ENCODE data around the gene ACSL6. TPM values are rescaled to one million over a fixed set of nuclear protein-coding genes. Genes with fewer than 3 reads are reported as not detected.

The ACSL6 gene
- total RNA-seq, 3 donors from 2014 or later, result 0.32 to 1.8 (median 0.33) TPM

DNA sequence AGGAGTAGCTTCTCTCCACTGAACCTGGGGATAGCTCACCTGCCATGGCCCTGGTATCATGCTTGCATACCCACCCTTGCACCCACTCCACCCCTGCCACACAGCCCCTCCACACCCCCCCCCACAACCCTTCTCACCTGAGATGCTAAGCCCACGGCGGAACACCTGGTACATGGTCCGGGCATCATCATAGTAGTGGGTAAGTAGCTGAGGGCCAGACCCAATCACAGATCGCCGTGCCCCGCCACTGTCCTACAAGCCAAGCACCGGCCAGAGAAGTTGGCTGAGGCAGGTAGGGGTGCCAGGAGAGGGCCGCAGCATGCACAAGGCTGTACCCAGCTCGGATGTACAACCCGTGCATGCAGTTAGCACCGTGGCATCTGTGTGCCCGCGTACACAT lies 20.7 kb downstream of the ACSL6 start:
- intact Hi-C loops (cut with DNase I; ENCODE audit: low total_unique reads), result no loop called here
- Histone ChIP-seq H3K4me3 (no peak overlapping the region), H3K4me1 (no peaks in the 10 kb centered on the region), H3K27me3 (no peaks in the 10 kb centered on the region), H3K9me3 (no peaks in the 10 kb centered on the region), H3K36me3 (no peaks in the 10 kb centered on the region), H3K27ac (no peak overlapping the region)
- no peak for DNase-seq (ENCODE audit: low spot score in 2 of 2)
- TF ChIP-seq, protein P1, sequence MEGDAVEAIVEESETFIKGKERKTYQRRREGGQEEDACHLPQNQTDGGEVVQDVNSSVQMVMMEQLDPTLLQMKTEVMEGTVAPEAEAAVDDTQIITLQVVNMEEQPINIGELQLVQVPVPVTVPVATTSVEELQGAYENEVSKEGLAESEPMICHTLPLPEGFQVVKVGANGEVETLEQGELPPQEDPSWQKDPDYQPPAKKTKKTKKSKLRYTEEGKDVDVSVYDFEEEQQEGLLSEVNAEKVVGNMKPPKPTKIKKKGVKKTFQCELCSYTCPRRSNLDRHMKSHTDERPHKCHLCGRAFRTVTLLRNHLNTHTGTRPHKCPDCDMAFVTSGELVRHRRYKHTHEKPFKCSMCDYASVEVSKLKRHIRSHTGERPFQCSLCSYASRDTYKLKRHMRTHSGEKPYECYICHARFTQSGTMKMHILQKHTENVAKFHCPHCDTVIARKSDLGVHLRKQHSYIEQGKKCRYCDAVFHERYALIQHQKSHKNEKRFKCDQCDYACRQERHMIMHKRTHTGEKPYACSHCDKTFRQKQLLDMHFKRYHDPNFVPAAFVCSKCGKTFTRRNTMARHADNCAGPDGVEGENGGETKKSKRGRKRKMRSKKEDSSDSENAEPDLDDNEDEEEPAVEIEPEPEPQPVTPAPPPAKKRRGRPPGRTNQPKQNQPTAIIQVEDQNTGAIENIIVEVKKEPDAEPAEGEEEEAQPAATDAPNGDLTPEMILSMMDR (IDR thresholded peaks at IDR 0.05), result no peak

DNA sequence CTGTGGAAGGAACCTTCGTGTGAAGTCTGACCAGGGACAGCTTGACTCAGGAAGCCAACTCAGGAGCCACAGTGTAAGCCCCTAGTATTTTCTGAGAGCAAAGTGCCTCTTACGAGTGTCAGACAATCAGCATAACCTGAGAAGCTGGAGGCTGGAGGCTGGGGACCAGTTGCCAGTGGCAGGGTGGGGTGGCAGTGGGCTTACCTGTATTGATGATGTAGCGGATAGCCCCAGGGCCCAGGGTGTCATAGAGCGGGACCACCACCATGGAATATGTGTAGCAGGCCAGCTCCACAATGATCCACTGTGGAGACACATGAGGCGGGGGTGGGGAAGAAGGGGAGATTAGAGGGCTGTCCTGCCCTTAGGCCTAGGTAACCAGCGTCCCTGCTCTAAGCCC lies 22.9 kb downstream of the ACSL6 start:
- intact Hi-C loops (cut with DNase I; ENCODE audit: low total_unique reads), result no loop called here
- Histone ChIP-seq H3K9me3 (no peaks in the 10 kb centered on the region), H3K27ac (no peak overlapping the region), H3K27me3 (no peaks in the 10 kb centered on the region), H3K4me3 (no peak overlapping the region), H3K4me1 (no peaks in the 10 kb centered on the region), H3K36me3 (no peaks in the 10 kb centered on the region)
- no peak for DNase-seq (ENCODE audit: low spot score in 2 of 2)
- no peak for TF ChIP-seq POLR2A (IDR thresholded peaks at IDR 0.05)
- TF ChIP-seq, protein P1 (IDR thresholded peaks at IDR 0.05), result no peak
- TF ChIP-seq POLR2AphosphoS5 (IDR thresholded peaks at IDR 0.05), result no peak

DNA sequence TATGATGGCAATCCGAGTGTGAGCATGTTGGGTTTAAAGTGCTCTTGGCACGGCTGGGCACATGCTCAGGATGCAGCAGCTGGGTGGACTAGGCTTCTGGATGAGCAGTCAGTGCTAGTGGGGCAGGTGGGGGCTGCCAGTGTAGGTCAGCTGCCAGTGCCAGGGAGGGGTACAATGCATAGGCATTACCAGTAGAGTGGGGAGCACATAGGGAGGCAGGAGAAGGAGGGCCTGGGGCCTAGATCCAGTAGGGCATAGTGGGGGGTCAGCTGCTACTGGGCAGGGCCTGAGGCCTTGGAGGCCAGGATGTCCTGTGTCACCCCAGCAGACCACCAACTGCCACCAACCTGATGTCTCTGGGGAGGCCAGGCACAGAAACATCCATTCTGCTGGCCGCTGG lies 24.2 kb downstream of the ACSL6 start:
- Histone ChIP-seq H3K4me1 (no peaks in the 10 kb centered on the region), H3K27ac (no peak overlapping the region), H3K27me3 (no peaks in the 10 kb centered on the region), H3K36me3 (no peaks in the 10 kb centered on the region), H3K4me3 (no peak overlapping the region), H3K9me3 (no peaks in the 10 kb centered on the region)
- intact Hi-C loops (cut with DNase I; ENCODE audit: low total_unique reads), result no loop called here
- no peak for DNase-seq (ENCODE audit: low spot score in 2 of 2)
- TF ChIP-seq POLR2A (IDR thresholded peaks at IDR 0.05), result no peak
- TF ChIP-seq POLR2AphosphoS5 (IDR thresholded peaks at IDR 0.05), result no peak
- TF ChIP-seq, protein P1 (IDR thresholded peaks at IDR 0.05), result no peak

DNA sequence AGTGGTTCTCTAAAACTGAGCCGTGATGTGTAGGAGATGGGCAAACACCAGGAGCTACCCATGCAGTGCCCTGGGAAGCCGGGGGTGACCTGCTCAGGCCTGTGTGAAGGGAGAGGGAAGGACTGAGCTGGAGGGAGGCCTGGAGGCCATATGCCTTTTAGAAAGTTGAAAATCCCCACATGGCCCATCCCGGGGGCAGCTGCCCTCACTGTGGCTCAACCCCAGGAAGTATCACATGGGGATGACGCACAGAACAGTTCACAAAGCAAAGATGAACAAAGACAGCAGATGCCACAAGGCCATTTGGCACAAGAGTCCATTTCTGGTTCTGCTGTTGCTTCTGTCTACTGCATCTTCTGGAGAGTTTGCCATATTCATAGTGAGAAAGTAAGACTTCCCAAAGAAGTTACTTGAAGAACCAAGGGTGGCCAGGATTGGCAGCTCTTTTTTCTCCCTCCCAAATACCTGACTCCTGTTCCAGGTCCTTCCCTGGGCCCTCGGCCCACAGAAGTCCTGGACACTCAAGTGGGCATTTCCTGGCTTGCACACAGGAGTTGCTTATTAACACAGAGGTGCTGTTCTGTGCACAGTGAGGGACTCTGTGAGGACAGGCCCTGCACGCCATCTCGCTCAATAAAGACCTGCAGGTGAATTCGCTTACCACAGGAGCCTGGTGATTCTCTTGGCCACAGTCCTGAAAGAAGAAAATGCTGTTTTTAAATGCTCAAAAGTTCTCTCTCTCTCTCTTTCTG lies 25.1 kb downstream of the ACSL6 start:
- Histone ChIP-seq H3K27me3 (no peaks in the 10 kb centered on the region), H3K36me3 (no peaks in the 10 kb centered on the region), H3K27ac (no peak overlapping the region), H3K9me3 (no peaks in the 10 kb centered on the region), H3K4me1 (no peaks in the 10 kb centered on the region), H3K4me3 (no peak overlapping the region)
- DNase-seq (ENCODE audit: low spot score in 2 of 2), result no peak
- intact Hi-C loops (cut with DNase I; ENCODE audit: low total_unique reads), result no loop called here
- TF ChIP-seq POLR2AphosphoS5 (IDR thresholded peaks at IDR 0.05) (no peak), POLR2A (IDR thresholded peaks at IDR 0.05) (no peak)
- TF ChIP-seq, protein P1 (IDR thresholded peaks at IDR 0.05), result no peak

DNA sequence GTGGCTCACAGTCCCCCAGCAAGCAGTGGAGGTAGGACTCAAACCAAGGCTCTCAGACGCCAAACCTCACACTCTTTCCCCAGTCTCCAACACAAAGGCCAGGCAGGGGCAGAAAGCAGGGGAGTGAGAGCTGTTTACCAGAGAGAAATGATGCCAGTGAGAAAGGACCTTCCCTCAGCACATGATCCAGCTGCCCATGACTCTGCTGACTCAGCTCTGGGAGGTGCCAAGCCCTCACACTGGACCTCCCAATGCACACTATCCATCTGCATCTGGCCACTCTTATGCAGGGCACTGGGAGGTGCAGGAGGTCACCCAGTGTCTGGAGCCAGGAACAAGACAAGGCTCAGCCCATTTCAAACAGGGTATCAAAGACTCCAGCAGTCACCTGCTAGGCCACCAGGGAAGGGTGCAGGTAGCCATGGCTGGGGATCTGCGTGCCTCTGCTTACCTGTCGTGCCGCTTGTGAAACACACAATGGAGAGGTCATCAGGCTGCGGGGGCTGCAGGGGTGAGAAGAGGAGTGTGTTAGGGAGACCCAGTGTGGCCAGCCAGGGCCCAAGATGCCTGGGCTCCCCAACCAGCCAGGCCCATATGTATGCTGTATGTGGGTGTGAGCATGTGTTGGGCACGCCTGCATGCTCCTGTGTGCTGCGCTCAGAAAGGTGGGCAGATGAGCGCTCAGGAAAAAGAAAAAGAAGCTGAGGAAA lies 26.3 kb downstream of the ACSL6 start:
- no peak for DNase-seq (ENCODE audit: low spot score in 2 of 2)
- Histone ChIP-seq H3K4me3 (no peak overlapping the region), H3K4me1 (no peaks in the 10 kb centered on the region), H3K36me3 (no peaks in the 10 kb centered on the region), H3K27ac (no peak overlapping the region), H3K27me3 (no peaks in the 10 kb centered on the region), H3K9me3 (no peaks in the 10 kb centered on the region)
- TF ChIP-seq, protein P1 (IDR thresholded peaks at IDR 0.05), result no peak
- no peak for TF ChIP-seq POLR2AphosphoS5 (IDR thresholded peaks at IDR 0.05)
- no peak for TF ChIP-seq POLR2A (IDR thresholded peaks at IDR 0.05)
- intact Hi-C loops (cut with DNase I; ENCODE audit: low total_unique reads), result no loop called here
